Right ventricle myocardium inferior (tissue), 1 donor: Measurements from ENCODE around the gene MIPEP. TPM values are rescaled to one million over a fixed set of nuclear protein-coding genes. Genes with fewer than 3 reads are reported as not detected.

ENCODE experiments used
- ATAC-seq: fragments of 200-7000 bp; cut with Tn5 transposase; one replicate; pipeline ENCODE4 v1.9.1; 2020; ENCODE audit warnings: mild to moderate bottlenecking, moderate library complexity
- DNase-seq: peaks from one replicate; pipeline ENCODE4 v3.0.0; 2021; ENCODE audit errors: missing footprints
- intact Hi-C: fragments of 100-400 bp; cut with DNase I; formaldehyde crosslinking; loops from one replicate; pipeline ENCODE4 v1.11.0; 2022
- total RNA-seq: library from RNA; stranded (reverse); fragmentation: NEBNext Ultra II Directional; extraction: Animal tissue kit (Norgen Biotek cat#: 25700); gene quantifications from one replicate; pipeline ENCODE4 v1.2.1, GENCODE V29; 2021
- donor health status: DM: no; HTN: yes; CAD: no; lungs with severe emphysema.

Gene MIPEP
- total RNA-seq, 1 donor from 2014 or later: 37.7 TPM

DNA sequence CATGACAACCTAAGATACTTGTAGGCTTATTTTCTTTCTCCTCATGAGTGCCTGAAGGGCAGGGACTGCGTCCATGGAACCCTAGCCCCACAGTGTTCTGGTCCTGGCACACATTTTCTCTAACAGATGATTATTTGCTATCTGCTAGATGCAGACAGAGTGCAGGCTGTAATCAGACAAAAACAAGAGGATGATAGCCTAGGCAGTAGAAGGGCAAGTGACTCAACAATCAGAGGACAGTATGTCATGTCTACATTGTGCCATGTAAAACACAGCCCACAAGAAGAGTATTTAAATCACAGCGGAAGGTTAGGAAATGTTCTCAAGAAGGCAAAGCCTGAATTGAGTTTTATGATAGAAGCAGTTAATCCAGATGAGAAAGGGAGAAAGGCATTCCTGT lies 29.3 kb downstream of the MIPEP start:
- intact Hi-C loops: no loop called here
- ATAC-seq (no peak), DNase-seq (no peak)

DNA sequence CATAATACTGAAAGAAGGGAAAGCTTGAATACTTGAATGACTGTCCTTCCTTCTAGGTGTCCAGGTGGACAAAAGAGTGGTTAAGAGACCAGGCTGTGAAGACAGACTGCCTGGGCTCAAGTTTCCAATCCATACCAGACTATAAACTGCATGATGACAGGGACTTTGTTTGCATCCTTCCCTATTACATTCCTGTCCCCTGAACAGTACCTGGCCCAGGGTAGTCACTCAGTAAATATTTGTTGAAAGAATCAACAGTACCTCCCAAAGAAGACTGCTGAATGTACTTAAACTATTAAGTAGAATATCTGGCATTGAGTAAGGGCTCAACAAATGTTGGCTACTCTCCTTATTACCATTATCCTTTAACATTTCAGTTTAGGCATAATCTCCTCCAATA lies 29.7 kb downstream of the MIPEP start:
- intact Hi-C loops: no loop called here
- DNase-seq (no peak), ATAC-seq (no peak)

DNA sequence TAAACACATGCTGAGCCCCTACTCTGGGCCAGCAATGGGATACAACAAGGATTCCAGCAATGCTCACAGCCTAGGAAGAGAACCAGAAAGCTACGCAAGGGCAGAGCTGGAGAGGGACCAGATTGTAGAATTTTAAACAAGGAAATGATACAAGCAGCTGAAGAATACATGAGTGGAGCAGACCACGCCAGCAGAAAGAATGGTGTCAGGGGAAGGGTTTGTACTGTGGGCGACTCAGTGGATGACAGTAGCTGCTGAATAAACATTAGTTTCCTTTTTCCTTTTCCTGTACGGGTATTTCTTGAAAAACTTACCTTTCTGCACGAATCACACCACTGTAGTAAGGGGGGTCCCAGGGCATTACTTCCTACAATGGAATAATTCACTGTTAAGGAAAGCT lies 30.7 kb downstream of the MIPEP start:
- intact Hi-C loops: no loop called here
- ATAC-seq: no peak

DNA sequence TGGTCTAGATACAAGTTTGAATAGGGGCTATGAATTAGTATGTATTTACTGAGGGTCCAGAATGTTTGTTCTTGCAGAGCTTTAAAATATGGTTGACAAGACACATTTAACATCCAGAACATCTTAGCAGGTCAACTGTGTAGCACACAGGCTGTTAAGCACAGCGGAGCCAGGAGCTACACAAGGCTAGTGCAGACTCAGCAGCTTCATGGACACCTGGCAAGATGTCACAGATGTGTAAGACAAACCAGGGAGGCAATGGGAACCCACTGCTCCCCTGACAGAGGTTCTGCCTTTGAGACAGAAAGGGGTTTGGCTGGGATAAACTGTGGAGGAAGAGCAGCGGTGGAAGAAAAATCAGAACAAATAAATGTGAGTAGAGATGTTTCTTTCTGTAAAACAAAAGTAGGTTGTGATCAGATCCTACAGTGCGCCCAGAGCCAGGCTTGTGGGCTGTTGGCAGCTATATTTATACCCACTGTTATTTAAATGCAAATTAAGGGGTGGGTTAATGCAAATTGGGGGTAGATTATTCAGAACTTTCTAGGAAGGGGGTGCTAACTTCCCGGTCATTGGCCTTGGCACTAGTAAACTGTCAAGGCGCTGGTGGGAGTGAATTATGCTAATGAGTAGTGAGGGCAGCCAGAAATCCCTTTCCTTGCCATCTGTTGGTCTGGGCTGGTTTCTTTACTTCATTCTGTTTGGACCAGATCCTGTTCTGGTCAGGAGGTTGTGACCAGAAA lies 33.0 kb downstream of the MIPEP start:
- no peak for DNase-seq
- ATAC-seq: no peak
- intact Hi-C loops: no loop called here

More for the DNA sequence above, 30.7 kb downstream of the MIPEP start:
- no peak for DNase-seq

DNA sequence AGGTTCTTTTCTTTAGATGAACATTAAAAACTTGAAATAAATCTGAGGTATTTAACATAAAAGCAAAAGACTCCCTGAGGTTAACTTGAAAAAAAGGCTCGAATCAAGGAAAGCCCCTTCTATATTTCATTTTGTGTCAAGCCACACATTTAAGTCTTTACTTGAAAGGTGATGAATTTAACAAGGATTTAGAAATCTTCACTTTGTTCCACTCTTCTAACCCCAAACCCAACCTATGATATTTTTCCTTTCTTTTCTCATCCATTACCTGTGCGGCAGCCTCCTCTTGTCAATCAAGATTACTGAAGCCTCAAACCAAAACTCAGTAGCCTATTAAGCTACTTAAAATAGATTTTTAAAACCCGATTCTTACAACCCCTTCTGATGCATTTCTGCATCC lies 33.8 kb downstream of the MIPEP start:
- intact Hi-C loops: no loop called here
- ATAC-seq: no peak
- no peak for DNase-seq

DNA sequence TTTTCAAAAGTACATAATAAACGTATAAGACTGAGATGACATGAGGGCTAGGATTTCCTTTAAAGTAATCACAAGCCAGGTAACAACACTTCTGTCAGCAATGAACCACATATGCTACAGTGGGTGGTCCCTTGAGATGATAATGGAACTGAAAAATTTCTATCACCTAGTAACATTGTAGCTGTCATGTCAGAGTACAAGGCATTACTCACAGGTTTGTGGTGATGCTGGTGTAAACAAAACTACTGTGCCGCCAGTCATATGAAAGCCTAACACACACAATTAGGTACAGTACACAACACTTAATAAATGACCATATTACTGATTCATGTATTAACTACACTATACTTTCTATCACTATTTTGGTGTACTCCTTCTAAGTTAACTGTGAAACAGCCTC lies 36.8 kb downstream of the MIPEP start:
- ATAC-seq: no peak
- DNase-seq: no peak
- intact Hi-C loops: no loop called here

DNA sequence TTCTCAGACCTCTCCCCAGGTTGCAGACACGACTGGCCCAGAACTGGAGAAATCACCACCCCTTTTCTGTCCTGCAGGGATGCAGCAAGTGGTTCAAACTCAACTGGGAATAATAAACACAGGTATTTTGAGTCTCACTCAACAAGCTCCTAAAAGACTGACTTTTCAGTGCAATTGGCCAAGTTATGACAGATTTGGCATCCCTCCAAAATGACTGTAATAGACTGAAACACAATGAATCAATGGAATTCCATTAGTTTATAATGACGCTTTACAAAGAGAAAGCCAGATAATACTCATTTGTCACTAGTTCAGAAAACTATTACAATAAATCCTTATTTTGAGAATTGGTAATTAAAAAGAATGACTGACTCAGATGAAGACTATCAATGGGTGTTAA lies 38.1 kb downstream of the MIPEP start:
- intact Hi-C loops: no loop called here
- no peak for ATAC-seq

DNA sequence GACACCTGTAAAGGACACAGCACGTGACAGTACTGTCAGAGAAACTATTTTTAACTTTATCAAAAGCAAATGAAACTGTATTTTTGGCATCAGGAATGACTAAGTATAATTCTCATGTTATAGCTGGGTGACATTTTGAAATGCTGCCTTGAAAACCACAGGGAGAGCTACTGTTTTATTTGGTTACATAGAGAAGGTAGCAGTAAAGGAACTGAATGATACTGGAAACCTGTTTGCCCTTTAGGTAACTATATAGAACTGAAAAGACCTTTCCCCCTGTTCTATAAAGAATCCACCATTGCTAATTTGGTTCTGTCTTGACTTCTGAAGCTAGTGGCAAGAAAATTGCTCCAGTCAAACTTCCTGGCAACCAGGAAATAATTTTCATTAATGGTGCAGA lies 39.1 kb downstream of the MIPEP start:
- intact Hi-C loops: no loop called here
- no peak for ATAC-seq
- DNase-seq: no peak

More for the DNA sequence above, 38.1 kb downstream of the MIPEP start:
- DNase-seq: no peak

DNA sequence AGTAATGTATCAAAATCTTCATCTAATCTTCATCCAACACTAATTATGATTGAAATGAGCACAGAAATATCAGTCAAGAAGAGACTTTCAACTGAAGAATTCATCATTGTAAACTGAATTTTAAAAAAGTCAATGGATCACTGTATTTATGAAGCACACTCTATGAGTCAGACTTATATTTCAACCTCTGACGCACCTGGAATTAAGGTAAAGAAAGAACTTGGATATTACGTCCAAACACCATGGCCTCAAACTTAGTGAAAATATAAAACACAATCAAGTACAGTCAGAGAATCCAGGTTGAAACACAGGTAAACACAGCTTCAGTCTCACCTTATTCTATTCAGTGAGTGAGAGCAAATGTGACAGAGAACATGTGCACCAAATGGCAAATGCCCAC lies 39.5 kb downstream of the MIPEP start:
- DNase-seq (no peak), ATAC-seq (no peak)
- intact Hi-C loops: no loop called here

DNA sequence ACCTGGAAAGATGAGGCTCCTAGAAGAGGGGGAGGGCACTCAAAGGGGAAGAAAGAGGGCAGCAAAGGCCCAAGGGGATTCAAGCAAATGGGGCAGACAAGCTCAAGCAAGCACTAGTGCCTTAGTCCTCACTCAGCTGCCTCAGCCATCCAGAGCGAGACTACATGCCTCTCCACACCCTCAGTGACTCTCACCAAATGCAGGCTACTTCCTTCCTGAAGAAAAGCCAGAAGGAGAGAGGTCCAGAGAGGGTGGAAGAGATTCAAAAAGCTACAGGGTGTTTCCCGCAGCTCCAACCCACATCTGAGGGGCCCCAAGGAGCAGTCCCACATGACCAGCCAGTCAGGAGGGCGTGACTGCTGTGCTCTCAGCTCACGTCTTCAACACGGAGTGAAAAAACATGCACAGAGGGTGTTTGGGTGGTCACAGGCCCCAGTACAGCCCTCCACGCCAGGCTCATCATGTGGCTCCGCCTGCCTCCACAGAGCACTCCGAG lies 40.5 kb downstream of the MIPEP start:
- ATAC-seq (peak; percentile 42), DNase-seq (no peak)
- intact Hi-C loops: no loop called here

DNA sequence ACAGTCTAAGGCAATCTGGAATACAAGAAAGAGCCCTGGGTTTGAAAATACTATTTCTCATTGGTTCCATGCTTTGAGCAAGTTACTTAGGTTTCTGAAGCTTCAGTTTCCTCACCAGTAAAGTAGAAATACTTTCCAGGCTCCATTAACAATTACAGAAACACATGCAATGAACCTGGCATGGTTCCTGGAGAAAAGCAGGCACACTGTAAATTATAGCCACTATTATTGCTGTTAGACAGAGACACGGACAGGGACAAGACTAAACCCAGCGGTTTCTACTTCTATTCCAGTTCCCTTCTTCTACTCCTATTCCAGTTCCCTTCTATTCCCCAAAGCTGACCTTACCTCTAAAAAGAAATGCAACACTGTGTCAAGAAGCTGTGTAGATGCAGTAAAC lies 41.2 kb downstream of the MIPEP start:
- no peak for DNase-seq
- ATAC-seq: no peak
- intact Hi-C loops: no loop called here

DNA sequence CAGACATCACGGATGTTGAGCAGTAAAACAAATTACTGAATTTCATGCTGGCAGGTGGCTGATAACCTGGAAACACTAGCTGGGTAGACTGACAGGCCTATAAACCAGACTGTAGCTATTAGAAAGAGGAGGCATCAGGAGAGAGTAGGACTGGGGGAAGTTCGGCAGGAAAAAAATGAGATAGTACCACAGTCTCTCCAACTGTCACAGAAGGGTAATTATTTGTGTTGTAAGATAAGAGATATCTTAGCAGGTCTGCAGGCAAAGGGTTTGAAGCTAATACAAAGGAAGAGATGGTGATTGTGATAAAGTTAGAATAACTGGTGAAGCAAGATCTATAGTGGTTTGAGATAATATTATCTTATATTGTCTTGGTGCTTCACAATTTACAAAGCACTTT lies 41.7 kb downstream of the MIPEP start:
- ATAC-seq (no peak), DNase-seq (no peak)
- intact Hi-C loops: no loop called here

DNA sequence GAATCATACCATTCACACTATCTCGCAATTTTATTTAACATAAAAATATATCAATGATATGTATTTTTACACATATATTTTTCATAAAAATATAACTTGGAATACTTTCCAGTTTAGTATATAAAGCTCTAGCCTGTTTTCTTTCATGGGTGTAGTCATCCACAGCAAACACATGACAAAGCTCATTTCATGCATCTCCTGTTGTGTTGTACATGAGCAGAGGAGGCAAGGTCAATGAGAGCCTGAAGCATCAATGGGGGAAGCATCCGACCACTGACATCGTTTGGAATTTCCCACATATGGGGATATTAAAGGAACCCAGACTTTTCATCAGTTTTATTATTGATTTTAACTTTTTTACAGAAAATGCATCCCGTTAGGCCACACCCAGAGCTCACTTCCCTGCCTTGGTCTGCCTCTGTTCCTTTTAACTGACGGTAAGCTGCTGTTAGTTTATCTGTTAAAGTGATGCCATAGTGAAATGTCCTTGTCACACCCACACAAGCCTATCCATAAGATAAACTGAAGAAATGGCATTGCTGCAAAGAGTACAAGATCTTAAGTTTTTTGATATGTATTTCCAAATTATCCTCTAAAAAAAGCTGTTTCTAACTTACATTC lies 44.0 kb downstream of the MIPEP start:
- DNase-seq (no peak), ATAC-seq (no peak)
- intact Hi-C loops: no loop called here

DNA sequence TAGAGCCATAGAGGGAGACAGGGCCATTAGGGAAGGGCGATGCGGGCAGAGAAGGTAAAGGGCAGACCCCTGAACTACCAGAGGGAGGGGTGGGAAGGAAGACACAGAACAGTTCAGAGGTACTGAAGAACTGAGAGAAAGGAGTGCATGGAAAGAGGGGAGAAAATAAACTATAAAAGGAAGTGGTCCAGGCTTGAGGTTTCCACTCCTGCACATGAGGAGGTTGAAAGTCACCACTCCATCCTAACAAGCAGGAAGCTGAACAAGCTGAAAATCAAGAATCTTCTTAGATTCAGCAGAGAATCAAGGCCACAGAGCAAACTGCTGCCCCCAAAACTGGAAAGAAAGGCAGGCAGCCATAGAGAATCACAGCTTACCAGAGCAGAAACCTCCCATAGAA lies 45.1 kb downstream of the MIPEP start:
- no peak for ATAC-seq
- intact Hi-C loops: no loop called here

DNA sequence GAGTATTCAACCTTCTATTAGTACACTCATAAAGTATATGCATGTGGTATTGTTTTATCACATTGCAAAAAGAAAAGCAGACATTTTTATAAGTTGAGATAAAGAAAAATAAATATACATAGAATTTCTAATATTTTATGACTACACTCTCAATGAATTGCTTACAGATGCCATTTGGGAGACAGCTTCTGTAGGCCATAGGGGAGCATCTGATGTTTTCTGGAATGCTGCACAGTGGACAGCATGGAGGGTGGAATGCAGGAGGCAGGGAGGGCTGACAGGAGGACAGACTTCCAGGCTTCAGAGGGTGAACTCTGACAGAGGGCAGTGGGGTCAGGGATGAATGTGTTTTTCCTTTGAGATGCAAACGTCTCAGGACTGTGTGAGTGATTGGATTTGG lies 45.8 kb downstream of the MIPEP start:
- ATAC-seq (no peak), DNase-seq (no peak)
- intact Hi-C loops: no loop called here

More for the DNA sequence above, 45.1 kb downstream of the MIPEP start:
- DNase-seq: no peak

DNA sequence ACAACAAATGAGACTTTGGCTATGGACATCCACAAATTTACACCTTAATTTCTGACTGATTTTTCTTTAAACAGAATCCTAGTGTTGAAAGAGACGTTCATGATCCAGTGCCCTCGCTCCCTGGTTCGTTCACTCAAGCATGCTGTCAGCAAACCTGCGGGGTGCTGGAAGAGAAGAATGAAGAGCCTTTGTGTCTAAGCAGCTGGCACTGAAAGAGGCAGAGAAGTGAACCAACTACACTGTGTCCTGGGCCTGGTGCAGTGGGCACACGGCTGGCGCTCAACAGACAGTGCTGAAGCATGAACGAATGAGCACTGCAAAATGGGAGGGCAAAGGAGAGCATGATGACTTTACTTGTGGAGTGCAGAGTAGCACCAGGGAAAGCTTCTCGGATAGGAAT lies 46.8 kb downstream of the MIPEP start:
- intact Hi-C loops: no loop called here
- DNase-seq (no peak), ATAC-seq (no peak)

DNA sequence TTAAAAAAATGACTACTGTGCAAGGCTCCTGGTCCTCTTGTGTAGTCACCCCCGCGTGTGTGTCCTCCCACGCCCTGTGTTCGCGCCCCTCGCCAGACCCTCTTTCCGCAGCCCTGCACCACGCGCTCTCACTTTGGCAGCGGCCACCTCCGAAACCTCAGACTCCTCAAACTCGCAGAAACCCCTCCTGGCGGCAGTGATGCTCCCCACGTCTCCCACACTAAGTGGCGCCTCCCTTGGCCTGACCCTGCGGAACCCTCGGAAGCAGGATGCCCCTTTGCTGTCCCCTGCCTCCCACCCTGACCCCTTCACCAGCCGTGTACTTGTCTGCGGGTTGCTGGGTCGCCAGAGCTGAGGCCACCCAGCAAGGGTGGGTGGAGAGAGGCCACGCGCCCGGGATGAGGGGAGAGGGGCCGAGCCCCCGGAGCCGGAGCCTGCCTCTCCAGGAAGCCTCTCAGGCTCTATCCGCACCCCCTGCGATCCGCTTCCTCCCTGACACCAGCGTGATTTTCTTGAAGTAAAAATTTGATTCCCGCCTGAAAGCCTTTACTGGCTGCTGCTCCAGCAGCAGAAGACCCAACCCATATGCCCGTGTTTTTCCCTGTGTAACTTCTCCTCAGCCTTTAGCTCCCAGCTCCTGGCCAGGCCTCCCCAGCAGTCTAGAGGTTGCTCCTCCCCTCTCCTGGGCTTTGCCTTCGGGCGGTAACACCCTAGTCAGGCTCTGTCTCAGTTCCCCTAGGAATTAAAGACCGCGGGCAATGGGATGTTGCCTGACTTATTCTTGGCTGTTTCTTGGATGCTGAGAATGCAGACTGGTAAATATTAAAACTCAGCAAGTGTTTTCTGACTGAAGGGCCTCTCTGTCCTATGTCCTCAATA lies 55.2 kb downstream of the MIPEP start:
- intact Hi-C loops: no loop called here
- DNase-seq (no peak), ATAC-seq (no peak)

DNA sequence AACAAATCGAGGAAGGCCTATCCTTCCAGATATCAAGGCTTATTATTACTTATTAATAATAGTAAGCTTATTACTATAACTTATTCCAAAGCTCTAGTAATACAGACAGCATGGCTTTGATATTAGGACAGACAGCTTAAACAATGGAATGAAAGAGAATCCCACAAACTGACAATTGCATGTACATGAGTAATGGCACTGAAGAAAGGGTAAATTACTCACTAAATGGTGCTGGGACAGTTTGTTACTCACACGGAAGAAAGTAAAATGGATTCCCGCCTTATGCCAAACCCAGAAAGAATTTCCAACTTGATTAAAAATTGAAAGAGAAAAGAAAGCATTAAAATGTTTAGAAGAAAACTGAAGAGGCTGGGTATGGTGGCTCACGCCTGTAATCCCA lies 60.3 kb downstream of the MIPEP start:
- DNase-seq (no peak), ATAC-seq (no peak)
- intact Hi-C loops: no loop called here

DNA sequence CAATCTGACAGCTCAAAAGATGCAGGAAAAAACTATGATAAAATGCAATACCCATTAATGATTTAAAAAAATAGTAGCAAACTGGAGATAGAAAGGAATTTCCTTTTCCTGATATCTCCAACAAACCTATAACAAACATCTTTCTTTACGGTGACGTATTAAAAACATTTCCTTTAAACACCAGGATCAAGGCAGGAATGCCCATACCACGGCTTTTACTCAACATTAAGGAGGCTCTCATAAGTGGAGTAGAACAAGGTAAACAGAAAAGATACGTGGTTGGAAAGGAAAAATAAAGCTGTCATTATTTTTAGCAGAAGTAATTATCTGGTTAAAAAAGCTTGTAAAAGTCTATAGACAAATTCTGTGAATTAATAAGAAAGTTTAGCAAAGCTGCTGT lies 61.1 kb downstream of the MIPEP start:
- intact Hi-C loops: no loop called here

DNA sequence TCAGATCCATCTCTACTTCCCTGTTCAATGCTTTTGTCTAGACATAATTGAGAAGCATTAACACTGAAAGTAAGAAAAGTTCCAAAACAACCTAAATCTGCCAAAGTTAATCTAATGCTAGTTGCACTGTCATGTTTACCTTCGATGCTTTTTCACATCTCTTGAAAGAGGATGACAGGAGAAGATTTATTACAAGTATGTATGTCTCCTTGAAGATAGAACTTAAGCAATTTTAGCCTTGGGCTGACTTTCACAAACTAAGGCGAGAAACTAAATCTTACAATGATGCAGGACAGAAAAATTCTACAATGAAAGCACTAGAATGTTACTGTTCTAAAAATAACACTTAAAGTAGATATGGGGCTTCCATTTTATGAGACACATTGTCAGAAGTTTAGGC lies 64.0 kb downstream of the MIPEP start:
- ATAC-seq (no peak), DNase-seq (no peak)
- intact Hi-C loops: no loop called here

More for the DNA sequence above, 61.1 kb downstream of the MIPEP start:
- no peak for DNase-seq
- no peak for ATAC-seq
